Measurements from ENCODE around the gene TMPRSS11A.

GRCh38 chr4:67983333-67983732, 20.0 kb upstream of the TMPRSS11A start:
- TF ChIP-seq CTCF (IDR thresholded peaks at IDR 0.05): no peak
- no peak for TF ChIP-seq TCF7L2 (IDR thresholded peaks at IDR 0.05; ENCODE audit: low read depth, low read length)
- TF ChIP-seq REST (IDR thresholded peaks at IDR 0.05; ENCODE audit: insufficient read depth in 1 of 2, low read depth in 2 of 2, low read length in 1 of 2): no peak
